Neural cell (in vitro differentiated cells): ENCODE data around the gene TMEM125. TPM values are rescaled to one million over a fixed set of nuclear protein-coding genes. Genes with fewer than 3 reads are reported as not detected.

Experiments used
- H2AFZ ChIP-seq: fragments of 200-600, 300-800 bp; sonication (generic), shearing (Covaris generic); 2 replicates; pipeline ENCODE4 v1.6.0; 2014; ENCODE audit warnings: low read depth, mild to moderate bottlenecking, antibody characterized with exemption, low read length, moderate library complexity
- H3F3A ChIP-seq: fragments of 200-600 bp; shearing (Covaris generic); 2 replicates; pipeline ENCODE4 v1.6.1; 2016; ENCODE audit warnings: mild to moderate bottlenecking, moderate library complexity, mixed read lengths, antibody characterized with exemption, low read length; ENCODE audit not compliant: insufficient read depth, poor library complexity, severe bottlenecking
- H3K27ac ChIP-seq: fragments of 200-600, 300-800 bp; sonication (generic), shearing (Covaris generic); 2 replicates; pipeline ENCODE4 v1.5.1; 2014; ENCODE audit warnings: mild to moderate bottlenecking, low read length, moderate library complexity
- H3K27me3 ChIP-seq: fragments of 300-800, 200-600 bp; sonication (generic), shearing (Covaris generic); 2 replicates; pipeline ENCODE4 v1.6.0; 2014; ENCODE audit warnings: mild to moderate bottlenecking, low read depth, low read length, moderate library complexity; ENCODE audit not compliant: insufficient read depth
- H3K36me3 ChIP-seq: fragments of 300-800, 200-600 bp; sonication (generic), shearing (Covaris generic); 2 replicates; pipeline ENCODE4 v1.5.1; 2014; ENCODE audit warnings: mild to moderate bottlenecking, antibody characterized with exemption, low read length, moderate library complexity; ENCODE audit not compliant: insufficient read depth
- H3K4me2 ChIP-seq: fragments of 300-800, 200-600 bp; sonication (generic), shearing (Covaris generic); 2 replicates; pipeline ENCODE4 v1.6.0; 2014; ENCODE audit warnings: mild to moderate bottlenecking, low read length
- H3K4me3 ChIP-seq: fragments of 300-800, 200-600 bp; sonication (generic), shearing (Covaris generic); 2 replicates; pipeline ENCODE4 v1.5.1; 2014; ENCODE audit warnings: mild to moderate bottlenecking, low read length, moderate library complexity
- H3K79me2 ChIP-seq: fragments of 200-600 bp; shearing (Covaris generic); replicated peaks from 2 replicates; pipeline ENCODE4 v1.6.0; 2014; ENCODE audit warnings: mild to moderate bottlenecking, low read length, moderate library complexity; ENCODE audit not compliant: insufficient read depth
- H3K9ac ChIP-seq: fragments of 300-800, 200-600 bp; sonication (generic), shearing (Covaris generic); 2 replicates; pipeline ENCODE4 v1.6.1; 2016; ENCODE audit warnings: mild to moderate bottlenecking, low read length, mixed read lengths
- H3K9me2 ChIP-seq: fragments of 200-600 bp; shearing (Covaris generic); 2 replicates; pipeline ENCODE4 v1.6.1; 2016; ENCODE audit warnings: mild to moderate bottlenecking, low read length, mixed read lengths; ENCODE audit not compliant: insufficient read depth
- H3K9me3 ChIP-seq: fragments of 200-600, 300-800 bp; sonication (generic), shearing (Covaris generic); 2 replicates; pipeline ENCODE4 v1.6.1; 2016; ENCODE audit warnings: mild to moderate bottlenecking, mixed run types, low read length, moderate library complexity, mixed read lengths
- H4K20me1 ChIP-seq: fragments of 200-600 bp; shearing (Covaris generic); 2 replicates; pipeline ENCODE4 v1.6.1; 2016; ENCODE audit warnings: mild to moderate bottlenecking, mixed run types; ENCODE audit not compliant: insufficient read depth
- EP300 ChIP-seq: fragments of 450-650 bp; conservative IDR thresholded peaks from 2 replicates; pipeline ENCODE4 v1.6.1; 2014; ENCODE audit warnings: antibody characterized with exemption, mild to moderate bottlenecking, moderate library complexity; ENCODE audit not compliant: poor library complexity, severe bottlenecking
- EZH2 ChIP-seq: fragments of 200-600, 300-800 bp; shearing (Covaris generic), sonication (generic); IDR thresholded peaks from 2 replicates; pipeline ENCODE4 v1.6.1; 2014; ENCODE audit warnings: antibody characterized with exemption, low read length, borderline replicate concordance, mild to moderate bottlenecking; ENCODE audit not compliant: insufficient read depth, poor library complexity, severe bottlenecking
- MXI1 ChIP-seq: fragments of 450-650 bp; conservative IDR thresholded peaks from 2 replicates; pipeline ENCODE4 v1.6.1; 2014; ENCODE audit warnings: antibody characterized with exemption, mild to moderate bottlenecking; ENCODE audit not compliant: poor library complexity, severe bottlenecking
- POLR2AphosphoS5 ChIP-seq: IDR thresholded peaks from 2 replicates; pipeline ENCODE4 v1.6.1; 2012
- RAD21 ChIP-seq: fragments of 450-650 bp; conservative IDR thresholded peaks from 2 replicates; pipeline ENCODE4 v1.6.1; 2014; ENCODE audit warnings: antibody characterized with exemption, mild to moderate bottlenecking, moderate library complexity
- SMC3 ChIP-seq: fragments of 450-650 bp; conservative IDR thresholded peaks from 2 replicates; pipeline ENCODE4 v1.6.1; 2014; ENCODE audit warnings: antibody characterized with exemption, mild to moderate bottlenecking, moderate library complexity; ENCODE audit not compliant: poor library complexity
- TAF1 ChIP-seq: IDR thresholded peaks from 2 replicates; pipeline ENCODE4 v1.6.1; 2012; ENCODE audit warnings: low read depth
- polyA plus RNA-seq: library from polyadenylated mRNA; depleted of rRNA; stranded (reverse); fragments of >200 nt; gene quantifications from 2 replicates; pipeline ENCODE4 v1.2.3, GENCODE V29; 2014
- TF ChIP-seq, protein P1 (sequence below): fragments of 450-650 bp; IDR thresholded peaks from 2 replicates; pipeline ENCODE4 v1.5.1; 2014; ENCODE audit warnings: antibody characterized with exemption, mild to moderate bottlenecking, moderate library complexity; ENCODE audit not compliant: poor library complexity, severe bottlenecking
- TF ChIP-seq, protein P2 (sequence below): IDR thresholded peaks from 2 replicates; pipeline ENCODE4 v1.6.1; 2012; ENCODE audit warnings: borderline replicate concordance

The TMEM125 gene
- polyA plus RNA-seq, 1 donor from 2014 or later: not detected

DNA sequence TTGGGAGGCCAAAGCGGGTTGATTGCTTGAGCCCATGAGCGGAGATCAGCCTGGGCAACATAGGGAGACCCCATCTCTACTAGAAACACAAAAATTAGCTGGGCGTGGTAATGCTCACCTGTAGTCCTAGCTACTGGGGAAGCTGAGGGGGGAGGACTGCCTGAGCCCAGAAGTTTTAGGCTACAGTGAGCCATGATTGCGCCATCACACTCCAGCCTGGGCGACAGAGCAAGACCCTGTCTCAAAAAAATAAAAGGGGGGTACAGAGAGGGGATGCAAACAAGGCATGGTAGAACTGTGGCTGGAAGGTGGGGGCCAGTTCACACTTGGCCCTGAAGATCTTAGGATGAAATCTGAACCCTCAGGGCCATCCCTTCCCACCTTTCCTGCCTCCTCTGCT lies 16.8 kb downstream of the TMEM125 start:
- H3K9ac ChIP-seq: no peak overlapping the region

GRCh38 chr1:43288058-43288784 lies 18.4 kb downstream of the TMEM125 start:
- H3K36me3 ChIP-seq: no peaks in the 10 kb centered on the region
- H3K27me3 ChIP-seq: no peaks in the 10 kb centered on the region
- H3F3A ChIP-seq: no peaks in the 10 kb centered on the region
- H3K9me3 ChIP-seq: no peaks in the 10 kb centered on the region
- H3K9me2 ChIP-seq: no peaks in the 10 kb centered on the region
- H3K9ac ChIP-seq: no peak overlapping the region
- no peak overlapping the region for H3K27ac ChIP-seq
- no peak overlapping the region for H2AFZ ChIP-seq
- no peaks in the 10 kb centered on the region for H3K79me2 ChIP-seq
- H4K20me1 ChIP-seq: no peaks in the 10 kb centered on the region
- TF ChIP-seq SMC3 (no peak), MXI1 (no peak)
- H3K4me3 ChIP-seq: no peak overlapping the region
- H3K4me2 ChIP-seq: no peak overlapping the region

More for the DNA sequence above, 16.8 kb downstream of the TMEM125 start:
- no peaks in the 10 kb centered on the region for H4K20me1 ChIP-seq
- no peak overlapping the region for H3K4me2 ChIP-seq
- no peak overlapping the region for H3K4me3 ChIP-seq
- no peaks in the 10 kb centered on the region for H3F3A ChIP-seq
- no peaks in the 10 kb centered on the region for H3K36me3 ChIP-seq
- H3K27ac ChIP-seq: no peak overlapping the region
- H3K79me2 ChIP-seq: no peaks in the 10 kb centered on the region
- H3K9me2 ChIP-seq: no peaks in the 10 kb centered on the region
- H3K27me3 ChIP-seq: no peaks in the 10 kb centered on the region
- no peak overlapping the region for H2AFZ ChIP-seq
- TF ChIP-seq RAD21 (no peak), TAF1 (no peak), EP300 (no peak), EZH2 (no peak), SMC3 (no peak), POLR2AphosphoS5 (no peak), MXI1 (no peak)
- TF ChIP-seq, protein P1, sequence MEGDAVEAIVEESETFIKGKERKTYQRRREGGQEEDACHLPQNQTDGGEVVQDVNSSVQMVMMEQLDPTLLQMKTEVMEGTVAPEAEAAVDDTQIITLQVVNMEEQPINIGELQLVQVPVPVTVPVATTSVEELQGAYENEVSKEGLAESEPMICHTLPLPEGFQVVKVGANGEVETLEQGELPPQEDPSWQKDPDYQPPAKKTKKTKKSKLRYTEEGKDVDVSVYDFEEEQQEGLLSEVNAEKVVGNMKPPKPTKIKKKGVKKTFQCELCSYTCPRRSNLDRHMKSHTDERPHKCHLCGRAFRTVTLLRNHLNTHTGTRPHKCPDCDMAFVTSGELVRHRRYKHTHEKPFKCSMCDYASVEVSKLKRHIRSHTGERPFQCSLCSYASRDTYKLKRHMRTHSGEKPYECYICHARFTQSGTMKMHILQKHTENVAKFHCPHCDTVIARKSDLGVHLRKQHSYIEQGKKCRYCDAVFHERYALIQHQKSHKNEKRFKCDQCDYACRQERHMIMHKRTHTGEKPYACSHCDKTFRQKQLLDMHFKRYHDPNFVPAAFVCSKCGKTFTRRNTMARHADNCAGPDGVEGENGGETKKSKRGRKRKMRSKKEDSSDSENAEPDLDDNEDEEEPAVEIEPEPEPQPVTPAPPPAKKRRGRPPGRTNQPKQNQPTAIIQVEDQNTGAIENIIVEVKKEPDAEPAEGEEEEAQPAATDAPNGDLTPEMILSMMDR: no peak
- TF ChIP-seq, protein P2, sequence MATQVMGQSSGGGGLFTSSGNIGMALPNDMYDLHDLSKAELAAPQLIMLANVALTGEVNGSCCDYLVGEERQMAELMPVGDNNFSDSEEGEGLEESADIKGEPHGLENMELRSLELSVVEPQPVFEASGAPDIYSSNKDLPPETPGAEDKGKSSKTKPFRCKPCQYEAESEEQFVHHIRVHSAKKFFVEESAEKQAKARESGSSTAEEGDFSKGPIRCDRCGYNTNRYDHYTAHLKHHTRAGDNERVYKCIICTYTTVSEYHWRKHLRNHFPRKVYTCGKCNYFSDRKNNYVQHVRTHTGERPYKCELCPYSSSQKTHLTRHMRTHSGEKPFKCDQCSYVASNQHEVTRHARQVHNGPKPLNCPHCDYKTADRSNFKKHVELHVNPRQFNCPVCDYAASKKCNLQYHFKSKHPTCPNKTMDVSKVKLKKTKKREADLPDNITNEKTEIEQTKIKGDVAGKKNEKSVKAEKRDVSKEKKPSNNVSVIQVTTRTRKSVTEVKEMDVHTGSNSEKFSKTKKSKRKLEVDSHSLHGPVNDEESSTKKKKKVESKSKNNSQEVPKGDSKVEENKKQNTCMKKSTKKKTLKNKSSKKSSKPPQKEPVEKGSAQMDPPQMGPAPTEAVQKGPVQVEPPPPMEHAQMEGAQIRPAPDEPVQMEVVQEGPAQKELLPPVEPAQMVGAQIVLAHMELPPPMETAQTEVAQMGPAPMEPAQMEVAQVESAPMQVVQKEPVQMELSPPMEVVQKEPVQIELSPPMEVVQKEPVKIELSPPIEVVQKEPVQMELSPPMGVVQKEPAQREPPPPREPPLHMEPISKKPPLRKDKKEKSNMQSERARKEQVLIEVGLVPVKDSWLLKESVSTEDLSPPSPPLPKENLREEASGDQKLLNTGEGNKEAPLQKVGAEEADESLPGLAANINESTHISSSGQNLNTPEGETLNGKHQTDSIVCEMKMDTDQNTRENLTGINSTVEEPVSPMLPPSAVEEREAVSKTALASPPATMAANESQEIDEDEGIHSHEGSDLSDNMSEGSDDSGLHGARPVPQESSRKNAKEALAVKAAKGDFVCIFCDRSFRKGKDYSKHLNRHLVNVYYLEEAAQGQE: no peak
- H3K9me3 ChIP-seq: no peaks in the 10 kb centered on the region
